Measurements from ENCODE around the gene PRMT3.
A peak's percentile ranks its signal among the peaks of the same experiment; 100 is the strongest.
"Not testable (repeated sequence)": the region's sequence is repeated elsewhere in the genome, so short reads cannot be mapped to it uniquely, and the experiment has no call there.

The PRMT3 gene

GRCh38 chr11:20387261-20388095, at the start of gene PRMT3:
Gene PRMT3, plus strand, starts transcription at chr11:20387716. Its CDS starts 31 bp downstream, at chr11:20387747.
- peak; percentile 95 for DNase-seq

- DNase-seq, result peak; percentile 45
These were observed 45.0 kb upstream of the PRMT3 start for GRCh38 chr11:20342347-20343141.

- DNase-seq, result no peak
These were observed 36.4 kb upstream of the PRMT3 start for GRCh38 chr11:20351136-20351535.

GRCh38 chr11:20351751-20352262, 35.7 kb upstream of the PRMT3 start:
- DNase-seq, result no peak

GRCh38 chr11:20353829-20354434, 33.6 kb upstream of the PRMT3 start:
- DNase-seq, result peak; percentile 67

GRCh38 chr11:20355221-20356219, 32.0 kb upstream of the PRMT3 start:
- DNase-seq, result peak; percentile 73

- DNase-seq, result peak; percentile 75
These were observed 30.4 kb upstream of the PRMT3 start for GRCh38 chr11:20357150-20357549.

- DNase-seq, result peak; percentile 97
These were observed 26.9 kb upstream of the PRMT3 start for GRCh38 chr11:20360650-20361049.

- peak; percentile 48 for DNase-seq
These were observed 25.0 kb upstream of the PRMT3 start for GRCh38 chr11:20362481-20362880.

- no peak for DNase-seq
These were observed 24.4 kb upstream of the PRMT3 start for GRCh38 chr11:20363149-20363499.

- DNase-seq, result peak; percentile 76
These were observed 23.8 kb upstream of the PRMT3 start, which contains the start of gene HTATIP2 for GRCh38 chr11:20363500-20364340. Gene HTATIP2, plus strand, starts transcription at chr11:20363714. Its CDS starts 524 bp downstream, at chr11:20364238.

GRCh38 chr11:20364341-20364792, 23.1 kb upstream of the PRMT3 start:
- DNase-seq, result peak; percentile 58

- DNase-seq, result not testable (repeated sequence)
These were observed 22.1 kb upstream of the PRMT3 start for GRCh38 chr11:20365465-20365864.

GRCh38 chr11:20367313-20367948, 20.1 kb upstream of the PRMT3 start:
- DNase-seq, result peak; percentile 38

- DNase-seq, result no peak
These were observed 19.1 kb upstream of the PRMT3 start for GRCh38 chr11:20368438-20368837.

- no peak for DNase-seq
These were observed 17.7 kb upstream of the PRMT3 start for GRCh38 chr11:20369826-20370225.

GRCh38 chr11:20372081-20372626, 15.4 kb upstream of the PRMT3 start:
- DNase-seq, result no peak

GRCh38 chr11:20373147-20373546, 14.4 kb upstream of the PRMT3 start:
- DNase-seq, result no peak

GRCh38 chr11:20373568-20374209, 13.8 kb upstream of the PRMT3 start:
- no peak for DNase-seq
